HL-60/S4 treated with retinoic acid at 250 ng/mL for 4 days and 3 days (cell line): ENCODE results near the gene GNB5.
"Not testable (repeated sequence)": the region's sequence is repeated elsewhere in the genome, so short reads cannot be mapped to it uniquely, and the experiment has no call there.

Experiments used
- in situ Hi-C: fragments of 300-500 bp; cut with MboI; formaldehyde crosslinking; loops from 2 replicates; pipeline ENCODE4 v1.7.0; 2022; ENCODE audit warnings: low sequenced_read_pairs

Gene GNB5

GRCh38 chr15:52114261-52115055, 76.7 kb downstream of the GNB5 start:
- in situ Hi-C loops: no loop called here

- in situ Hi-C loops: no loop called here
Measured at GRCh38 chr15:52113708-52114107, 77.5 kb downstream of the GNB5 start.

GRCh38 chr15:52113235-52113634, 78.0 kb downstream of the GNB5 start:
- in situ Hi-C loops: no loop called here

- in situ Hi-C loops: no loop called here
Measured at GRCh38 chr15:52112203-52112750, 78.9 kb downstream of the GNB5 start.

- in situ Hi-C loops: no loop called here
Measured at GRCh38 chr15:52111517-52112202, 79.5 kb downstream of the GNB5 start.

GRCh38 chr15:52109559-52110451, 81.4 kb downstream of the GNB5 start:
- in situ Hi-C loops: no loop called here

GRCh38 chr15:52107238-52107637, 84.0 kb downstream of the GNB5 start:
- in situ Hi-C loops: no loop called here

- in situ Hi-C loops: no loop called here
Measured at GRCh38 chr15:52106641-52107040, 84.6 kb downstream of the GNB5 start.

- in situ Hi-C loops: no loop called here
Measured at GRCh38 chr15:52105846-52106245, 85.3 kb downstream of the GNB5 start.

GRCh38 chr15:52104532-52105004, 86.6 kb downstream of the GNB5 start:
- in situ Hi-C loops: no loop called here

- in situ Hi-C loops: no loop called here
Measured at GRCh38 chr15:52103217-52104207, 87.7 kb downstream of the GNB5 start.

GRCh38 chr15:52102463-52102862, 88.7 kb downstream of the GNB5 start:
- in situ Hi-C loops: no loop called here

GRCh38 chr15:52101542-52102323, 89.5 kb downstream of the GNB5 start:
- in situ Hi-C loops: no loop called here

- in situ Hi-C loops: no loop called here
Measured at GRCh38 chr15:52100807-52101442, 90.3 kb downstream of the GNB5 start.

- in situ Hi-C loops: no loop called here
Measured at GRCh38 chr15:52099651-52100272, 91.4 kb downstream of the GNB5 start.

GRCh38 chr15:52098323-52098722, 92.9 kb downstream of the GNB5 start:
- in situ Hi-C loops: no loop called here

- in situ Hi-C loops: no loop called here
Measured at GRCh38 chr15:52097180-52097579, 94.0 kb downstream of the GNB5 start.

GRCh38 chr15:52096536-52096935, 94.7 kb downstream of the GNB5 start:
- in situ Hi-C loops: not testable (repeated sequence)
